Endothelial cell of umbilical vein (primary cell): ENCODE results near the gene ZSCAN4. TPM values are rescaled to one million over a fixed set of nuclear protein-coding genes. Genes with fewer than 3 reads are reported as not detected.

Experiments used
- BruUV-seq: library from RNA; stranded (reverse); fragments of 400-500 nt; replicated peaks from 2 replicates; lab custom pipeline; 2021; lab: Mats Ljungman, UMichigan
- CTCF ChIA-PET: fragments of 300-600, 350-600 bp; sonication (Branson Sonifier 250); formaldehyde crosslinking; loops from one replicate; lab custom pipeline; 2021; ENCODE audit warnings: antibody characterized with exemption, inconsistent platforms; lab: Charles Lee
- POLR2A ChIA-PET: fragments of 300-600, 350-600 bp; sonication (Branson Sonifier 250); formaldehyde crosslinking; loops from one replicate; lab custom pipeline; 2021; ENCODE audit warnings: antibody characterized with exemption, inconsistent platforms; lab: Charles Lee
- DNase-seq: peaks from one replicate; pipeline ENCODE4 v3.0.0-alpha.2; 2011; ENCODE audit warnings: low read depth, low spot score
- FAIRE-seq: peaks from 2 replicates; lab custom pipeline; 2011; peaks lifted over from hg19 to GRCh38; lab: Jason Lieb, UNC
- H2AFZ ChIP-seq: 2 replicates; pipeline ENCODE4 v1.6.0; 2012; ENCODE audit warnings: low read depth, low read length, control low read depth, inconsistent platforms
- H3K27ac ChIP-seq: 2 replicates; pipeline ENCODE4 v1.5.1; 2011; ENCODE audit warnings: low read depth, mild to moderate bottlenecking, control low read depth, low read length, moderate library complexity; ENCODE audit not compliant: insufficient read depth
- H3K27me3 ChIP-seq, 2 experiments: 2 replicates each; pipeline versions ENCODE4 v1.6.0 to v1.6.1; 2011; ENCODE audit warnings: low read length in 2 of 2, mixed read lengths in 1 of 2; ENCODE audit not compliant: control insufficient read depth in 2 of 2, insufficient read depth in 2 of 2
- H3K36me3 ChIP-seq, 2 experiments: 2 replicates in 1 of 2; 3 replicates in 1 of 2; pipeline ENCODE4 v1.5.1; 2011; ENCODE audit warnings: low read length in 2 of 2, mild to moderate bottlenecking in 1 of 2, moderate library complexity in 1 of 2; ENCODE audit not compliant: control insufficient read depth in 2 of 2, insufficient read depth in 2 of 2; ENCODE audit errors: extremely low read depth in 1 of 2
- H3K4me1 ChIP-seq: 3 replicates; pipeline ENCODE4 v1.5.1; 2011; ENCODE audit warnings: mild to moderate bottlenecking, low read length; ENCODE audit not compliant: control insufficient read depth, insufficient read depth; ENCODE audit errors: extremely low read depth
- H3K4me2 ChIP-seq: 2 replicates; pipeline ENCODE4 v1.6.1; 2011; ENCODE audit warnings: low read length, control low read depth, mixed read lengths; ENCODE audit not compliant: insufficient read depth
- H3K4me3 ChIP-seq, 3 experiments: fragments of 200-600 bp in 1 of 3; sonication (generic), shearing (Covaris generic) in 1 of 3; replicated peaks in 1 of 3; 2 replicates each; pipeline ENCODE4 v1.5.1; 2011 to 2016; ENCODE audit warnings: control low read depth in 3 of 3, low read length in 3 of 3, mild to moderate bottlenecking in 2 of 3, inconsistent platforms in 1 of 3, low read depth in 1 of 3, moderate library complexity in 1 of 3; ENCODE audit not compliant: insufficient read depth in 1 of 3
- H3K79me2 ChIP-seq: 2 replicates; pipeline ENCODE4 v1.6.0; 2012; ENCODE audit warnings: low read length, inconsistent platforms; ENCODE audit not compliant: control insufficient read depth, insufficient read depth
- H3K9ac ChIP-seq: replicated peaks from 2 replicates; pipeline ENCODE3; 2011; ENCODE audit warnings: low read length, control low read depth; ENCODE audit not compliant: insufficient read depth; ENCODE audit errors: extremely low read depth
- H3K9me1 ChIP-seq: replicated peaks from 3 replicates; pipeline ENCODE4 v1.6.0; 2011; ENCODE audit warnings: mild to moderate bottlenecking, low read length; ENCODE audit not compliant: control insufficient read depth, insufficient read depth; ENCODE audit errors: extremely low read depth
- H3K9me3 ChIP-seq: replicated peaks from 2 replicates; pipeline ENCODE4 v1.5.1; 2012; ENCODE audit warnings: low read length, inconsistent platforms; ENCODE audit not compliant: control insufficient read depth, insufficient read depth
- H4K20me1 ChIP-seq: replicated peaks from 2 replicates; pipeline ENCODE3; 2011; ENCODE audit warnings: mild to moderate bottlenecking, low read length; ENCODE audit not compliant: control insufficient read depth, insufficient read depth; ENCODE audit errors: extremely low read depth
- FOS ChIP-seq: IDR thresholded peaks from 2 replicates; pipeline ENCODE4 v1.6.1; 2011; ENCODE audit warnings: mild to moderate bottlenecking, low read length, moderate library complexity, borderline replicate concordance; ENCODE audit not compliant: insufficient read depth
- JUN ChIP-seq: IDR thresholded peaks from 2 replicates; pipeline ENCODE4 v1.6.1; 2011; ENCODE audit warnings: borderline replicate concordance, low read depth; ENCODE audit not compliant: insufficient read length, insufficient read depth
- POLR2A ChIP-seq: IDR thresholded peaks from 2 replicates; pipeline ENCODE4 v1.6.1; 2012; ENCODE audit warnings: low read depth, mild to moderate bottlenecking, control low read depth, low read length
- dilution Hi-C: fragments of 300-500 bp; cut with MboI; formaldehyde crosslinking; loops from one replicate; pipeline ENCODE4 v1.15.0; 2019; ENCODE audit warnings: low sequenced_read_pairs; ENCODE audit not compliant: extremely low pct_ligation_motif_present
- intact Hi-C: fragments of 100-400 bp; cut with micrococcal nuclease; formaldehyde crosslinking; loops from one replicate; pipeline ENCODE4 v1.10.0; 2022
- polyA plus RNA-seq, 4 experiments: library from polyadenylated mRNA; depleted of rRNA in 3 of 4; stranded (reverse) in 3 of 4; unstranded in 1 of 4; fragments of >200 nt; gene quantifications; 2 replicates each; pipeline versions ENCODE4 v1.2.1 to v1.2.3, GENCODE V29; 2011 to 2012; ENCODE audit warnings: missing spikeins in 1 of 4
- total RNA-seq: library from RNA; stranded (reverse); gene quantifications from 2 replicates; pipeline ENCODE4 v1.2.3, GENCODE V29; 2021
- TF ChIP-seq, protein P1 (sequence below), 2 donors: IDR thresholded peaks; 1 replicate in 1 of 2; 2 replicates in 1 of 2; pipeline ENCODE4 v1.5.1; 2011; ENCODE audit warnings: low read length in 2 of 2, mild to moderate bottlenecking in 2 of 2, moderate library complexity in 2 of 2, control low read depth in 1 of 2, inconsistent platforms in 1 of 2, low read depth in 1 of 2; ENCODE audit not compliant: insufficient read depth in 1 of 2; ENCODE audit errors: extremely low read depth in 1 of 2
- TF ChIP-seq, protein P2 (sequence below): IDR thresholded peaks from 2 replicates; pipeline ENCODE4 v1.6.1; 2011; ENCODE audit not compliant: insufficient read depth, insufficient read length

ZSCAN4 gene
- total and polyA plus RNA-seq, 2 donors (not counting 3 experiments of a cell fraction or from before 2014, with no cell fraction given), result not detected

GRCh38 chr19:57664269-57665127, 4.2 kb upstream of the ZSCAN4 start:
- dilution Hi-C loops, result no loop called here
- H3K4me1 ChIP-seq, result peaks cover 4% of the 10 kb centered on the region
- H2AFZ ChIP-seq, result peak overlapping the region; percentile 95
- no TSS peak for BruUV-seq
- no peak overlapping the region for H3K27ac ChIP-seq
- no peaks in the 10 kb centered on the region for H4K20me1 ChIP-seq
- CTCF ChIA-PET, result interaction anchor here (3.2 kb wide), 1 partner anchor 17 kb away, joined by 16 read pairs; the partner anchor contains the start of gene ZNF551
- H3K4me3 ChIP-seq, result peak overlapping the region; percentile 44 to 48 (median 46)
- H3K4me2 ChIP-seq, result peak overlapping the region; percentile 74
- peaks cover 0 to 2% of the 10 kb centered on the region in 2 experiments for H3K27me3 ChIP-seq
- intact Hi-C loops, result no loop called here
- no peaks in the 10 kb centered on the region for H3K9me3 ChIP-seq
- no peaks in the 10 kb centered on the region for H3K79me2 ChIP-seq
- no peaks in the 10 kb centered on the region for H3K9me1 ChIP-seq
- peak; percentile 46 for DNase-seq
- TF ChIP-seq, protein P1, sequence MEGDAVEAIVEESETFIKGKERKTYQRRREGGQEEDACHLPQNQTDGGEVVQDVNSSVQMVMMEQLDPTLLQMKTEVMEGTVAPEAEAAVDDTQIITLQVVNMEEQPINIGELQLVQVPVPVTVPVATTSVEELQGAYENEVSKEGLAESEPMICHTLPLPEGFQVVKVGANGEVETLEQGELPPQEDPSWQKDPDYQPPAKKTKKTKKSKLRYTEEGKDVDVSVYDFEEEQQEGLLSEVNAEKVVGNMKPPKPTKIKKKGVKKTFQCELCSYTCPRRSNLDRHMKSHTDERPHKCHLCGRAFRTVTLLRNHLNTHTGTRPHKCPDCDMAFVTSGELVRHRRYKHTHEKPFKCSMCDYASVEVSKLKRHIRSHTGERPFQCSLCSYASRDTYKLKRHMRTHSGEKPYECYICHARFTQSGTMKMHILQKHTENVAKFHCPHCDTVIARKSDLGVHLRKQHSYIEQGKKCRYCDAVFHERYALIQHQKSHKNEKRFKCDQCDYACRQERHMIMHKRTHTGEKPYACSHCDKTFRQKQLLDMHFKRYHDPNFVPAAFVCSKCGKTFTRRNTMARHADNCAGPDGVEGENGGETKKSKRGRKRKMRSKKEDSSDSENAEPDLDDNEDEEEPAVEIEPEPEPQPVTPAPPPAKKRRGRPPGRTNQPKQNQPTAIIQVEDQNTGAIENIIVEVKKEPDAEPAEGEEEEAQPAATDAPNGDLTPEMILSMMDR (IDR thresholded peaks at IDR 0.05; ENCODE audit: extremely low read depth in 1 of 2, insufficient read depth in 1 of 2, low read depth in 1 of 2, low read length in 2 of 2), result no peak
- TF ChIP-seq JUN (no peak), FOS (no peak), POLR2A (no peak)
- TF ChIP-seq, protein P2, sequence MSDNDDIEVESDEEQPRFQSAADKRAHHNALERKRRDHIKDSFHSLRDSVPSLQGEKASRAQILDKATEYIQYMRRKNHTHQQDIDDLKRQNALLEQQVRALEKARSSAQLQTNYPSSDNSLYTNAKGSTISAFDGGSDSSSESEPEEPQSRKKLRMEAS, result no peak
- peak overlapping the region; percentile 9 for H3K9ac ChIP-seq
- no peaks in the 10 kb centered on the region for H3K36me3 ChIP-seq
- POLR2A ChIA-PET, result interaction anchor here (0.6 kb wide), 1 partner anchor 232 kb away, joined by 3 read pairs; no protein-coding TSS in a partner anchor
- peak; percentile 71 for FAIRE-seq
